ENCODE measurements around the gene FERMT2. TPM values are rescaled to one million over a fixed set of nuclear protein-coding genes. Genes with fewer than 3 reads are reported as not detected.

Gene FERMT2
- total RNA-seq, 4 donors from 2014 or later, result 364 to 398 (median 388) TPM

GRCh38 chr14:52974406-52974805 is 23.6 kb upstream of the FERMT2 start:
- TF ChIP-seq POLR2AphosphoS5 (IDR thresholded peaks at IDR 0.05) (no peak), CTCF (IDR thresholded peaks at IDR 0.05) (no peak), POLR2A (IDR thresholded peaks at IDR 0.05) (no peak), EP300 (IDR thresholded peaks at IDR 0.05) (no peak)
- Histone ChIP-seq H3K4me1 (peaks cover 0 to 6% (median 0%) of the 10 kb centered on the region in 3 donors), H3K27ac (no peak overlapping the region), H3K9me3 (no peaks in the 10 kb centered on the region), H3K36me3 (no peaks in the 10 kb centered on the region), H3K4me3 (no peak overlapping the region), H3K27me3 (no peaks in the 10 kb centered on the region)
- no peak for ATAC-seq

GRCh38 chr14:52961060-52961639 is 10.3 kb upstream of the FERMT2 start:
- H3K4me1 ChIP-seq, result peaks cover 0 to 17% (median 5%) of the 10 kb centered on the region in 3 donors
- WGBS, 2 donors (ENCODE audit: low coverage in 1 of 2), result 20% methylated on average over 3 of the region's 4 CpGs; no CpG with 5 or more reads in 1 of the 2 donors
- TF ChIP-seq POLR2A (IDR thresholded peaks at IDR 0.05) (no peak), EP300 (IDR thresholded peaks at IDR 0.05) (no peak), CTCF (IDR thresholded peaks at IDR 0.05) (peak; percentile 60 to 86 (median 77)), POLR2AphosphoS5 (IDR thresholded peaks at IDR 0.05) (no peak)
- H3K36me3 ChIP-seq, result no peaks in the 10 kb centered on the region
- no peaks in the 10 kb centered on the region for H3K27me3 ChIP-seq
- peak overlapping the region; percentile 55 to 71 (median 61) for H3K27ac ChIP-seq
- no peaks in the 10 kb centered on the region for H3K9me3 ChIP-seq
- no peak overlapping the region for H3K4me3 ChIP-seq
- peak; percentile 81 for ATAC-seq

- H3K27me3 ChIP-seq, result no peaks in the 10 kb centered on the region
- H3K9me3 ChIP-seq, result no peaks in the 10 kb centered on the region
- ATAC-seq, result no peak
- H3K36me3 ChIP-seq, result no peaks in the 10 kb centered on the region
- peak overlapping the region; percentile 55 to 71 (median 61) for H3K27ac ChIP-seq
- 34 to 70% methylated on average over 3 of the region's 3 CpGs for WGBS, 2 donors (ENCODE audit: low coverage in 1 of 2)
- H3K4me1 ChIP-seq, result peaks cover 0 to 17% (median 5%) of the 10 kb centered on the region in 3 donors
- no peak overlapping the region for H3K4me3 ChIP-seq
- TF ChIP-seq POLR2AphosphoS5 (IDR thresholded peaks at IDR 0.05) (no peak), EP300 (IDR thresholded peaks at IDR 0.05) (no peak), CTCF (IDR thresholded peaks at IDR 0.05) (no peak), POLR2A (IDR thresholded peaks at IDR 0.05) (no peak)
Measured at GRCh38 chr14:52960627-52961026, 9.8 kb upstream of the FERMT2 start.

GRCh38 chr14:52954346-52955214 is 3.7 kb upstream of the FERMT2 start:
- no peaks in the 10 kb centered on the region for H3K36me3 ChIP-seq
- WGBS, 2 donors (ENCODE audit: low coverage in 1 of 2), result 29 to 50% methylated on average over 5 to 6 of the region's 6 CpGs
- no peaks in the 10 kb centered on the region for H3K9me3 ChIP-seq
- H3K4me1 ChIP-seq, result peaks cover 0 to 28% (median 9%) of the 10 kb centered on the region in 3 donors
- no peaks in the 10 kb centered on the region for H3K27me3 ChIP-seq
- TF ChIP-seq CTCF (IDR thresholded peaks at IDR 0.05) (peak in 2 of 4 experiments; percentile 61 to 65), EP300 (IDR thresholded peaks at IDR 0.05) (no peak), POLR2AphosphoS5 (IDR thresholded peaks at IDR 0.05) (peak; percentile 84), POLR2A (IDR thresholded peaks at IDR 0.05) (peak; percentile 49 to 59)
- H3K4me3 ChIP-seq, result peak overlapping the region; percentile 44 to 51
- peak overlapping the region; percentile 94 to 100 (median 98) for H3K27ac ChIP-seq
- ATAC-seq, result peak; percentile 31
